Activated T-cell treated with anti-CD3 and anti-CD28 coated beads, Interleukin-2, amount 50 U/mL, for 24 hours (primary cell): ENCODE measurements around the gene ARHGAP25.

Experiments
- DNase-seq: peaks from one replicate; pipeline ENCODE4 v3.0.0-alpha.2; 2020
- H3K27ac Mint-ChIP-seq: 2 replicates; pipeline ENCODE4 v1.8.0; 2020; ENCODE audit warnings: mild to moderate bottlenecking, mixed read lengths
- H3K27me3 Mint-ChIP-seq: 2 replicates; pipeline ENCODE4 v1.8.0; 2020; ENCODE audit warnings: mixed read lengths
- H3K36me3 Mint-ChIP-seq: 2 replicates; pipeline ENCODE4 v1.8.0; 2020; ENCODE audit warnings: low read depth, mixed read lengths
- H3K4me1 Mint-ChIP-seq: 2 replicates; pipeline ENCODE4 v1.8.0; 2020; ENCODE audit warnings: low read depth, mixed read lengths
- H3K4me3 Mint-ChIP-seq: 2 replicates; pipeline ENCODE4 v1.8.0; 2020; ENCODE audit warnings: mild to moderate bottlenecking, moderate library complexity, mixed read lengths
- H3K9me3 Mint-ChIP-seq: 2 replicates; pipeline ENCODE4 v1.8.0; 2020; ENCODE audit warnings: mixed read lengths

The ARHGAP25 gene

GRCh38 chr2:68734688-68735525, at the start of gene ARHGAP25:
Gene ARHGAP25, plus strand, starts transcription at chr2:68734811. Its CDS starts 389 bp downstream, at chr2:68735200.
- Mint-ChIP-seq H3K27ac (no peak within 1 kb of the TSS), H3K36me3 (peaks cover 33% of the 10 kb centered on the region), H3K9me3 (no peaks in the 10 kb centered on the region), H3K4me1 (peaks cover 28% of the 10 kb centered on the region), H3K27me3 (no peaks in the 10 kb centered on the region), H3K4me3 (no peak within 1 kb of the TSS)
- peak; percentile 74 for DNase-seq

- no peaks in the 10 kb centered on the region for H3K36me3 Mint-ChIP-seq
- H3K27me3 Mint-ChIP-seq = no peaks in the 10 kb centered on the region
- H3K4me1 Mint-ChIP-seq = peaks cover 27% of the 10 kb centered on the region
- H3K4me3 Mint-ChIP-seq = no peak overlapping the region
- no peak for DNase-seq
- no peaks in the 10 kb centered on the region for H3K9me3 Mint-ChIP-seq
- H3K27ac Mint-ChIP-seq = no peak overlapping the region
Observed at GRCh38 chr2:68686178-68686577, 48.4 kb upstream of the ARHGAP25 start.

GRCh38 chr2:68687018-68687417, 47.6 kb upstream of the ARHGAP25 start:
- Mint-ChIP-seq H3K27me3 (no peaks in the 10 kb centered on the region), H3K27ac (no peak overlapping the region), H3K4me3 (no peak overlapping the region), H3K4me1 (peaks cover 27% of the 10 kb centered on the region), H3K9me3 (no peaks in the 10 kb centered on the region), H3K36me3 (no peaks in the 10 kb centered on the region)
- no peak for DNase-seq

GRCh38 chr2:68689553-68690537, 44.8 kb upstream of the ARHGAP25 start:
- no peaks in the 10 kb centered on the region for H3K9me3 Mint-ChIP-seq
- peak overlapping the region; percentile 94 for H3K27ac Mint-ChIP-seq
- no peak for DNase-seq
- H3K36me3 Mint-ChIP-seq = no peaks in the 10 kb centered on the region
- H3K4me1 Mint-ChIP-seq = peaks cover 27% of the 10 kb centered on the region
- H3K27me3 Mint-ChIP-seq = peaks cover 10% of the 10 kb centered on the region
- H3K4me3 Mint-ChIP-seq = peak overlapping the region; percentile 52

GRCh38 chr2:68690851-68691250, 43.8 kb upstream of the ARHGAP25 start:
- Mint-ChIP-seq H3K4me1 (peaks cover 27% of the 10 kb centered on the region), H3K9me3 (no peaks in the 10 kb centered on the region), H3K36me3 (no peaks in the 10 kb centered on the region), H3K27me3 (peaks cover 12% of the 10 kb centered on the region), H3K4me3 (no peak overlapping the region), H3K27ac (no peak overlapping the region)
- DNase-seq = no peak

- H3K27me3 Mint-ChIP-seq = peaks cover 12% of the 10 kb centered on the region
- no peak overlapping the region for H3K27ac Mint-ChIP-seq
- no peaks in the 10 kb centered on the region for H3K9me3 Mint-ChIP-seq
- no peak for DNase-seq
- H3K36me3 Mint-ChIP-seq = no peaks in the 10 kb centered on the region
- peaks cover 27% of the 10 kb centered on the region for H3K4me1 Mint-ChIP-seq
- no peak overlapping the region for H3K4me3 Mint-ChIP-seq
Observed at GRCh38 chr2:68692511-68692910, 42.1 kb upstream of the ARHGAP25 start.

GRCh38 chr2:68693951-68694350, 40.7 kb upstream of the ARHGAP25 start:
- no peaks in the 10 kb centered on the region for H3K36me3 Mint-ChIP-seq
- DNase-seq = no peak
- no peak overlapping the region for H3K4me3 Mint-ChIP-seq
- peaks cover 12% of the 10 kb centered on the region for H3K27me3 Mint-ChIP-seq
- H3K4me1 Mint-ChIP-seq = peaks cover 20% of the 10 kb centered on the region
- no peak overlapping the region for H3K27ac Mint-ChIP-seq
- no peaks in the 10 kb centered on the region for H3K9me3 Mint-ChIP-seq

GRCh38 chr2:68695971-68696370, 38.6 kb upstream of the ARHGAP25 start:
- no peak for DNase-seq
- Mint-ChIP-seq H3K4me1 (no peaks in the 10 kb centered on the region), H3K4me3 (no peak overlapping the region), H3K36me3 (no peaks in the 10 kb centered on the region), H3K27ac (no peak overlapping the region), H3K9me3 (no peaks in the 10 kb centered on the region), H3K27me3 (peaks cover 12% of the 10 kb centered on the region)

- Mint-ChIP-seq H3K36me3 (no peaks in the 10 kb centered on the region), H3K27me3 (peaks cover 12% of the 10 kb centered on the region), H3K4me3 (no peak overlapping the region), H3K4me1 (no peaks in the 10 kb centered on the region), H3K9me3 (no peaks in the 10 kb centered on the region), H3K27ac (no peak overlapping the region)
- DNase-seq = no peak
Observed at GRCh38 chr2:68696554-68696953, 38.1 kb upstream of the ARHGAP25 start.

GRCh38 chr2:68698567-68699377, 35.8 kb upstream of the ARHGAP25 start:
- Mint-ChIP-seq H3K36me3 (no peaks in the 10 kb centered on the region), H3K4me1 (peaks cover 5% of the 10 kb centered on the region), H3K9me3 (no peaks in the 10 kb centered on the region), H3K4me3 (no peak overlapping the region), H3K27me3 (peaks cover 4% of the 10 kb centered on the region), H3K27ac (no peak overlapping the region)
- no peak for DNase-seq

GRCh38 chr2:68700560-68700959, 34.1 kb upstream of the ARHGAP25 start:
- no peak overlapping the region for H3K27ac Mint-ChIP-seq
- H3K9me3 Mint-ChIP-seq = no peaks in the 10 kb centered on the region
- H3K4me1 Mint-ChIP-seq = peaks cover 5% of the 10 kb centered on the region
- H3K4me3 Mint-ChIP-seq = no peak overlapping the region
- DNase-seq = no peak
- no peaks in the 10 kb centered on the region for H3K36me3 Mint-ChIP-seq
- H3K27me3 Mint-ChIP-seq = no peaks in the 10 kb centered on the region

- H3K4me1 Mint-ChIP-seq = peaks cover 24% of the 10 kb centered on the region
- H3K27me3 Mint-ChIP-seq = no peaks in the 10 kb centered on the region
- no peaks in the 10 kb centered on the region for H3K36me3 Mint-ChIP-seq
- DNase-seq = no peak
- H3K27ac Mint-ChIP-seq = no peak overlapping the region
- no peaks in the 10 kb centered on the region for H3K9me3 Mint-ChIP-seq
- no peak overlapping the region for H3K4me3 Mint-ChIP-seq
Observed at GRCh38 chr2:68706637-68707036, 28.0 kb upstream of the ARHGAP25 start.

GRCh38 chr2:68708629-68709028, 26.0 kb upstream of the ARHGAP25 start:
- no peaks in the 10 kb centered on the region for H3K27me3 Mint-ChIP-seq

GRCh38 chr2:68709421-68709911, 25.1 kb upstream of the ARHGAP25 start:
- Mint-ChIP-seq H3K36me3 (no peaks in the 10 kb centered on the region), H3K9me3 (no peaks in the 10 kb centered on the region), H3K4me3 (no peak overlapping the region), H3K27ac (peak overlapping the region; percentile 78), H3K4me1 (peaks cover 24% of the 10 kb centered on the region), H3K27me3 (no peaks in the 10 kb centered on the region)
- peak; percentile 50 for DNase-seq

More at GRCh38 chr2:68708629-68709028, 26.0 kb upstream of the ARHGAP25 start:
- no peaks in the 10 kb centered on the region for H3K9me3 Mint-ChIP-seq
- no peaks in the 10 kb centered on the region for H3K36me3 Mint-ChIP-seq
- H3K27ac Mint-ChIP-seq = no peak overlapping the region
- no peak overlapping the region for H3K4me3 Mint-ChIP-seq
- peaks cover 19% of the 10 kb centered on the region for H3K4me1 Mint-ChIP-seq
- DNase-seq = no peak
